Esophagus muscularis mucosa (tissue), 4 donors: ENCODE results near the gene PTPN1.

Experiments used
- EP300 ChIP-seq: sonication (generic); formaldehyde crosslinking; IDR thresholded peaks from one replicate; pipeline ENCODE4 v1.6.1; 2017; ENCODE audit warnings: antibody characterized with exemption
- POLR2A ChIP-seq: fragments of 450-650 bp; IDR thresholded peaks from one replicate; pipeline ENCODE4 v1.6.1; 2017; ENCODE audit warnings: antibody characterized with exemption, moderate library complexity, mild to moderate bottlenecking, low read depth
- POLR2AphosphoS5 ChIP-seq, 2 donors: sonication (generic); formaldehyde crosslinking; IDR thresholded peaks; one replicate each; pipeline ENCODE4 v1.6.1; 2017; ENCODE audit warnings: antibody characterized with exemption in 2 of 2
- TF ChIP-seq, protein P1 (sequence below), 3 experiments: fragments of 200-600 bp in 2 of 3; fragments of 450-650 bp in 1 of 3; sonication (generic) in 2 of 3; IDR thresholded peaks; one replicate each; pipeline ENCODE4 v1.5.1; 2017 to 2019; ENCODE audit warnings: antibody characterized with exemption in 3 of 3, mild to moderate bottlenecking in 2 of 3, moderate library complexity in 1 of 3

DNA sequence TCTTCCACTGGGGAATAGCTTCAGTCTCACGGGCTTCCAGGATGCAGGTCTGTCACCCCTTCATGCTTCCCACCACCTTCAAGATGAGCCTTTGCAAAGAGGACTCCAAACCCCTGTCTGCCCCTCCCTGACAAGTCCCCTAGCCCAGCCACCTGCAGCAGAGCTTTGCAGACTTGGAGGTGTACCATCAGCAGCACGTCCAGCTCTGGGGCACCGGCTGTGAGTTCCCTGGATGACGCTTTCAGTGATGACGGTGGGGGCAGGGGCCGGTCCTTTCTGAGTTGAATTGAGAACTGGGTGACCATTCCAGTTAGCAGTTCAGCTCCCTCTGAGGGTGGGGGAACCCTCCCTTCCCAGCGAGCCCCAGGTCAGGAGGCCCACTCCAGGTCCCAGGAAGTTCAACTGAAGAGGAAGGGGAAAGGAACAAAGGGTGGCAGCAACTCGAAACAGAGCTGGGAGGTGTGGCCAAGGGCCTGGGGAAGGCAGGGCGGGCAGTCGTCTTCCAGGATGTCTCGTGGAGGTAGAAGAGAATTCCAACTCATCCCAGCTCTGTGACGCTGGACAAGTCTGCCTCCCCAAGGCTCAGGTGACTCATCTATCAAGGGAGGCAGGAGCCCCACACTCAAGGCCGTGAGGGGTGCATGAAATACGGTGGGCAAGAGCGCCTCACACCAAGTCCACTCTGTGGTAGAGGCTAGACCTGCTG lies 86.0 kb downstream of the PTPN1 start:
- TF ChIP-seq POLR2A (no peak), EP300 (no peak), POLR2AphosphoS5 (IDR thresholded peaks at IDR 0.05) (no peak)
- TF ChIP-seq, protein P1, sequence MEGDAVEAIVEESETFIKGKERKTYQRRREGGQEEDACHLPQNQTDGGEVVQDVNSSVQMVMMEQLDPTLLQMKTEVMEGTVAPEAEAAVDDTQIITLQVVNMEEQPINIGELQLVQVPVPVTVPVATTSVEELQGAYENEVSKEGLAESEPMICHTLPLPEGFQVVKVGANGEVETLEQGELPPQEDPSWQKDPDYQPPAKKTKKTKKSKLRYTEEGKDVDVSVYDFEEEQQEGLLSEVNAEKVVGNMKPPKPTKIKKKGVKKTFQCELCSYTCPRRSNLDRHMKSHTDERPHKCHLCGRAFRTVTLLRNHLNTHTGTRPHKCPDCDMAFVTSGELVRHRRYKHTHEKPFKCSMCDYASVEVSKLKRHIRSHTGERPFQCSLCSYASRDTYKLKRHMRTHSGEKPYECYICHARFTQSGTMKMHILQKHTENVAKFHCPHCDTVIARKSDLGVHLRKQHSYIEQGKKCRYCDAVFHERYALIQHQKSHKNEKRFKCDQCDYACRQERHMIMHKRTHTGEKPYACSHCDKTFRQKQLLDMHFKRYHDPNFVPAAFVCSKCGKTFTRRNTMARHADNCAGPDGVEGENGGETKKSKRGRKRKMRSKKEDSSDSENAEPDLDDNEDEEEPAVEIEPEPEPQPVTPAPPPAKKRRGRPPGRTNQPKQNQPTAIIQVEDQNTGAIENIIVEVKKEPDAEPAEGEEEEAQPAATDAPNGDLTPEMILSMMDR (IDR thresholded peaks at IDR 0.05): no peak
